Activated T-helper 1 cell treated with anti-CD3 and anti-CD28 coated beads, Interleukin-12 subunit alpha, Interleukin-12 subunit beta, Interleukin-2, Interleukin-4 antibody, amounts not matched to agents 30 ng/mL and 10 ng/mL and 1 ng/mL, durations not matched to agents 14 hours and 24 hours and 36 hours (primary cell): Measurements from ENCODE around the gene PRSS12. TPM values are rescaled to one million over a fixed set of nuclear protein-coding genes. Genes with fewer than 3 reads are reported as not detected.
"Not testable (repeated sequence)": the region's sequence is repeated elsewhere in the genome, so short reads cannot be mapped to it uniquely, and the experiment has no call there.

Source experiments
- DNase-seq: peaks from one replicate; pipeline ENCODE4 v3.0.0; 2021; ENCODE audit warnings: low spot score
- H3K27ac Mint-ChIP-seq: one replicate; pipeline ENCODE4 v1.8.0; 2021; ENCODE audit warnings: mild to moderate bottlenecking, mixed read lengths
- H3K27me3 Mint-ChIP-seq: one replicate; pipeline ENCODE4 v1.8.0; 2022; ENCODE audit warnings: mild to moderate bottlenecking, moderate library complexity, mixed read lengths; ENCODE audit not compliant: insufficient read depth
- H3K36me3 Mint-ChIP-seq: one replicate; pipeline ENCODE4 v1.8.0; 2021; ENCODE audit warnings: low read depth, mixed read lengths
- H3K4me1 Mint-ChIP-seq: one replicate; pipeline ENCODE4 v1.8.0; 2021; ENCODE audit warnings: low read depth, mixed read lengths
- H3K4me3 Mint-ChIP-seq: one replicate; pipeline ENCODE4 v1.8.0; 2021; ENCODE audit warnings: mild to moderate bottlenecking, moderate library complexity, mixed read lengths
- H3K9me3 Mint-ChIP-seq: one replicate; pipeline ENCODE4 v1.8.0; 2021; ENCODE audit warnings: mixed read lengths
- intact Hi-C: fragments of 100-400 bp; cut with micrococcal nuclease; formaldehyde crosslinking; loops from one replicate; pipeline ENCODE4 v1.15.1; 2024
- total RNA-seq: library from RNA; stranded (reverse); gene quantifications from 2 replicates; pipeline ENCODE4 v1.2.3, GENCODE V29; 2022

The PRSS12 gene
- not detected in 2 replicates for total RNA-seq

- H3K4me3 Mint-ChIP-seq = peak within 1 kb of the TSS; percentile 80
- peaks cover 57% of the 10 kb centered on the region for H3K27me3 Mint-ChIP-seq
- intact Hi-C loops = loop anchor here (1.0 kb wide), 1 partner anchor 72 kb away; no protein-coding TSS in a partner anchor
- no peaks in the 10 kb centered on the region for H3K9me3 Mint-ChIP-seq
- H3K4me1 Mint-ChIP-seq = peaks cover 16% of the 10 kb centered on the region
- H3K36me3 Mint-ChIP-seq = peaks cover 3% of the 10 kb centered on the region
- H3K27ac Mint-ChIP-seq = no peak within 1 kb of the TSS
- DNase-seq = peak; percentile 44
These were observed at the start of gene PRSS12 for GRCh38 chr4:118352843-118353533. TSS of gene PRSS12 (minus strand) at chr4:118353003. CDS start at chr4:118352720, 283 bp downstream.

GRCh38 chr4:118400356-118400755 lies 47.6 kb upstream of the PRSS12 start:
- Mint-ChIP-seq H3K4me3 (no peak overlapping the region), H3K27me3 (no peaks in the 10 kb centered on the region), H3K4me1 (no peaks in the 10 kb centered on the region), H3K27ac (no peak overlapping the region), H3K36me3 (no peaks in the 10 kb centered on the region), H3K9me3 (no peaks in the 10 kb centered on the region)
- intact Hi-C loops = no loop called here
- no peak for DNase-seq

DNA sequence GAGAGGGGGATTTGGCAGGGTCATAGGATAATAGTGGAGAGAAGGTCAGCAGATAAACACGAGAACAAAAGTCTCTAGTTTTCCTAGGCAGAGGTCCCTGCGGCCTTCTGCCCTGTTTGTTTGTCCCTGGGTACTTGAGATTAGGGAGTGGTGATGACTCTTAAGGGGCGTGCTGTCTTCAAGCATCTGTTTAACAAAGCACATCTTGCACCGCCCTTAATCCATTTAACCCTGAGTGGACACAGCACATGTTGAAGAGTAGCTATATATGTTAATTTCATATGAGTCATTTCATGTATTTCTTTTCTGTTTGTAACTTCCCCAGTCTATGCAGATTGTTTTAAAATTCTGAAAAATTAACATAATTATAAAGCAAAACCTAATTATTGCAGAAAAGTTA lies 47.1 kb upstream of the PRSS12 start:
- H3K9me3 Mint-ChIP-seq, H3K36me3 Mint-ChIP-seq, H3K27me3 Mint-ChIP-seq, H3K4me3 Mint-ChIP-seq, H3K4me1 Mint-ChIP-seq, intact Hi-C loops, H3K27ac Mint-ChIP-seq, DNase-seq: not testable (repeated sequence)

DNA sequence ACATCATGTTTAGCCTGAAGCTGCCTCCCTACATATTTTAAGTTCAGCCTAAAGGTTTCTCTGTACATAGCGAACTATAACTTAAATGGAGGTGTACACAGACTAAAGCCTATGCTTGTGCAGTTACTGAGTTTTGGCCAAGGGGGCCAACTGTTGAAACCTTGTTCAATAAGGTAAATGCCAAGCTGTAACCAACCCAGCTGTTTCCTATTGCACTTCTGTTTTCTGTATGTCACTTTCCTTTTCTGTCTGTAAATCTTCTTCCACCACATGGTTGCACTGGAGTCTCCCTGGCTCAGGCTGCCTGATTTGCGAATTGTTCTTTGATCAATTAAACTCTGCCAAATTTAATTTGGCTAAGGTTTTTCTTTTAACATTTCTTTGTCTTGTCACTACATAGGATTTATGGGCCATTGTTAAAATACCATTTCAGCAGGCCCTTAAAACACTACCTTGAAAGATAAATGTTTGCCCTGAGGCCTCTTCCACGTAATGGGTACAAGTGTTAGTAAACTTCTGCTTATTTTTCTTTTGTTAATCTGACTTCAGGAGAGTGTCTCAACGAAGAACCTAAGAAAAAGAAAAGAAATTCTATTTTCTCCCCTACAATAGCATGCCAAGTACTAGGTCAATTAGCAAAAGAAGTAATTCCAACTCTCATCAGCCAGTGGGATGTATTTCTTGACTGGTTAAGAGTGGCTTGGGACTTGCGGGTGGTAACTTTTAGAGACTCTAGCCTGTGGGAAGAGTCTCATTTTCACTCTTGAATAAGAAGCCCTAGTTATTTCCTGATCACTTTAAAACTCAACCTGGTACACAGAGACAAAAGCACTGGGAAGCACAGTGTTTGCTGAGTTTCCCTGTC lies 45.7 kb upstream of the PRSS12 start:
- H3K27me3 Mint-ChIP-seq = no peaks in the 10 kb centered on the region
- no peaks in the 10 kb centered on the region for H3K4me1 Mint-ChIP-seq
- intact Hi-C loops = no loop called here
- no peak for DNase-seq
- no peaks in the 10 kb centered on the region for H3K9me3 Mint-ChIP-seq
- H3K27ac Mint-ChIP-seq = no peak overlapping the region
- no peaks in the 10 kb centered on the region for H3K36me3 Mint-ChIP-seq
- H3K4me3 Mint-ChIP-seq = no peak overlapping the region

DNA sequence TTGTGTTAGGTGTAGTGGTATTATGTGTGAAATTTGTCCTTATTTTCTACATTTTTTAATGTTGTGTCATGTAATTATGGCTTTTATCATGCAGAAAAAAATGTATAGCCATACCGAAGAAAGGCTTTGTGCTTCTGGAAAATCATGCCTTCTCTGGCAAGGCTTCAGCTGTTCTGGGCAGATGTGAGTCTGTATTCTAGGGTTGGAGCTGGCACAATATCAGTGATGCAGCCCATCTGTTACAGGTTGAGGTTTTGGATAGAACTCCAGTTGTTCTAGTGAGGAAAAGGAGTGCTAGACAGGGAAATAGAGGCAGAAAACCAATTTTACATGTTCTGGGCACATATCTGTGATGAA lies 44.8 kb upstream of the PRSS12 start:
- Mint-ChIP-seq H3K27me3 (no peaks in the 10 kb centered on the region), H3K36me3 (no peaks in the 10 kb centered on the region), H3K9me3 (peaks cover 3% of the 10 kb centered on the region), H3K27ac (no peak overlapping the region), H3K4me1 (no peaks in the 10 kb centered on the region), H3K4me3 (no peak overlapping the region)
- DNase-seq = no peak
- intact Hi-C loops = no loop called here

DNA sequence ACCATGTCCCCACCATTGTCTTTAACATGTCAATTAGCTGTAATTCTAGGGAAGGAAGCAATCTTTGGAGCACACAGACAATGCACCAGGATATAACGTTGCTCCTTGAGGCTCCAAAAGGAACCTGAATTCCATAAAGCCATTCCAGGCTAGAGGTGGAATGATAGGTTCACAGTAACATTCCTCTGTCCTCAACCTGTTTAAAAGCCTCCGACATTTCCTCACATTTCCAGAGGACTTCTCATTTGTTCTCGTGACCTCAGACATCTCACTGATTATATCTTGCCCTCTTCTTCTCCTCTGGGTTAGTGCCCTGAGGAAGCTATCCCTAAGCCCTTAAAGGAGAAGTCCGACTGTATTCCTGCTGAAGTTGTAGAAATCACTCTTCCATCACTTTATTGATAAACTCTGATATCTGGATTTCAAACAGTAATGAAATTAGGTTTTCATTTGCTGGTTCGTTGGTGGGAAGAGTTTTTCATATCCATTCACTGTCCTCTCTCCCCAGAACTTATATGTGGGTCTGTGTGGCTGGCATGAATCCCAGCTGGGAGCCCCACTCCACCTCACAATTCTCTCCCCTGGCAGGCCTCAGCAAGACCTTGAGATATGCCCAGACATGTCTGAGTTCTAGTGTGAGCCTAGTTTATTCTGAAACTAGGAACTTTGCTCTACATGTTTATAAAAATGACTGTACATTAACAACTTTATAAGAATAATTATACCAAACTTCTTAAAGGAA lies 44.2 kb upstream of the PRSS12 start:
- intact Hi-C loops = no loop called here
- no peak overlapping the region for H3K27ac Mint-ChIP-seq
- H3K27me3 Mint-ChIP-seq = no peaks in the 10 kb centered on the region
- no peaks in the 10 kb centered on the region for H3K4me1 Mint-ChIP-seq
- no peaks in the 10 kb centered on the region for H3K36me3 Mint-ChIP-seq
- DNase-seq = no peak
- peaks cover 3% of the 10 kb centered on the region for H3K9me3 Mint-ChIP-seq
- H3K4me3 Mint-ChIP-seq = no peak overlapping the region

DNA sequence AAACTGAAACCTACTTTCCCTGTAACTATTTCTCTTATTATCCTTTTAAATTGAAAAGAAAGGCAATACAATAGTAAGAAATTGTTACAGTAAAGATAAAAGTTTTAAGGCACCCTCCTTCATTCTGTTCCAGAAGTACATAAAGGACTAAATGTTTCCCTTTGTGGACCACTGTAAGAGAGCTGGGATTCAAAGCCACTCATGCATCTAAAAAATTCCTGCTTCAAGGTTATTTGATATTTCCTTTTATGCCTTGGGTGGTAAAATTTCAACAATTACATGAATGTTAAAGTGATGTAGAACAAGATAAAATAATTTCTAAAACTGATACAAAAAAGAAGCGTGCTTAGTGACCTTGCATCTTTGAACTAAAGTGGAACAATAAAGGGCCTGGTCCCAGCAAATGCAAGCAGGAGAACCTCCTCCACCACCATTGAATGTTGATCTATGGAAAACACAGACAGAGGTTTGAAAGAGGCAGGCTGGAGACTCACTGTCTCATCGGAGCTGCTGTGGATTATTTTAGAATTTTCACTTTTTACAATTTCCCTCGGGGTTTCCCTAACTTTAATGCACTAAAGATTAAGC lies 42.3 kb upstream of the PRSS12 start:
- Mint-ChIP-seq H3K9me3 (peaks cover 3% of the 10 kb centered on the region), H3K27ac (no peak overlapping the region), H3K36me3 (no peaks in the 10 kb centered on the region), H3K4me1 (no peaks in the 10 kb centered on the region), H3K27me3 (no peaks in the 10 kb centered on the region), H3K4me3 (no peak overlapping the region)
- intact Hi-C loops = no loop called here
- DNase-seq = no peak

DNA sequence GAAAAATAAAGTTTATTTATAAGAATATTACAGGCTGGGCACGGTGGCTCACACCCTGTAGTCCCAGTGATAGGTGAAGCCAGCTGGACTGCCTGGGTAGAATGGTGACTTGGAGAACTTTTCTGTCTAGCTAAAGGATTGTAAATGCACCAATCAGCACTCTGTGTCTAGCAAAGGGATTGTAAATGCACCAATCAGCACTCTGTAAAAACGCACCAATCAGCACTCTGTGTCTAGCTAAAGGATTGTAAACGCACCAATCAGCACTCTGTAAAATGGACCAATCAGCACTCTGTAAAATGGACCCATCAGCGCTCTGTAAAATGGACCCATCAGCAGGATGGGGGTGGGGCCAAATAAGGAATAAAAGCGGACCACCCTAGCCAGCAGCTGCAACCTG lies 39.7 kb upstream of the PRSS12 start:
- H3K27me3 Mint-ChIP-seq, DNase-seq: not testable (repeated sequence)

DNA sequence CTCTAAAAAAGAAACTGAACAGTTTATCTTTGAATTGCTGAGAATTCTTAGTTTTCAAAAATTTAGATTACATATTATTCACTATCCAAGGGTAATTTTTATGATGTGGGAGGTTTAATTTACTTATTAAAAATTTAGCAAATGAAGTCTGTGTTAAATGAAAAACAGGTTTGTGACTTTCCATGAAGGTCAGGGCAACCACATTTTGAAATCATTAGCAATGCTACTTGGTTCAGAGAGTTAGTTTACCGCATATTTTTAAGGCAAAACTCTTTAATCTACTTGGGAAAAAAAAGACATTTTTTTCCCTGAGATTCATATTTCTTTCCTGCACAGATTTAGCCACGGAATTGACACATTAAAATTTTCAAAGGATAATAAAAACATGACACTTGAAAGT lies 37.3 kb upstream of the PRSS12 start:
- Mint-ChIP-seq H3K27me3 (no peaks in the 10 kb centered on the region), H3K4me3 (no peak overlapping the region), H3K4me1 (no peaks in the 10 kb centered on the region), H3K27ac (no peak overlapping the region), H3K36me3 (no peaks in the 10 kb centered on the region), H3K9me3 (peaks cover 9% of the 10 kb centered on the region)
- no peak for DNase-seq
- intact Hi-C loops = no loop called here

More for the DNA sequence above, 39.7 kb upstream of the PRSS12 start:
- intact Hi-C loops, H3K27ac Mint-ChIP-seq, H3K4me1 Mint-ChIP-seq, H3K36me3 Mint-ChIP-seq, H3K4me3 Mint-ChIP-seq, H3K9me3 Mint-ChIP-seq: not testable (repeated sequence)

DNA sequence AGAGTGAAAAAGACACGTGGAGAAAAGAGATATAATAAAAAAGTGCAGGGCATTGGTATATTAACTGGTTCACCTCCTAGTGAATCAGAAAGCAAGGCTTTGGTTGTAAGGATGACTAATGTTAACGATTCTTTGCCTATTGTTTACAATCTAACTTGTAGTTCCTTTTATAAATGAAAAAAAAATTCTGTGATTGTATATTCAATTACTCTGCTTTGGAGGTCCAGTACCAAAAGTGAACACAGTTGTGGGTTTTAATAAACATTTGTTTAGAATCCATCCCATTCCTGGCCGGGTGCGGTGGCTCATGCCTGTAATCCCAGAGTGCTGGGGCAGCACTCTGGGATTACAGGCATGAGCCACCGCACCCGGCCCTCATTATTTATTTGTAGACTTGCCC lies 36.9 kb upstream of the PRSS12 start:
- Mint-ChIP-seq H3K27ac (no peak overlapping the region), H3K36me3 (no peaks in the 10 kb centered on the region), H3K9me3 (peaks cover 9% of the 10 kb centered on the region), H3K27me3 (no peaks in the 10 kb centered on the region), H3K4me3 (no peak overlapping the region), H3K4me1 (no peaks in the 10 kb centered on the region)
- DNase-seq = no peak
- intact Hi-C loops = no loop called here

- intact Hi-C loops = no loop called here
- Mint-ChIP-seq H3K4me1 (no peaks in the 10 kb centered on the region), H3K36me3 (no peaks in the 10 kb centered on the region), H3K9me3 (peaks cover 9% of the 10 kb centered on the region), H3K4me3 (no peak overlapping the region), H3K27ac (no peak overlapping the region), H3K27me3 (no peaks in the 10 kb centered on the region)
- no peak for DNase-seq
These were observed 35.8 kb upstream of the PRSS12 start for GRCh38 chr4:118388606-118389005.

DNA sequence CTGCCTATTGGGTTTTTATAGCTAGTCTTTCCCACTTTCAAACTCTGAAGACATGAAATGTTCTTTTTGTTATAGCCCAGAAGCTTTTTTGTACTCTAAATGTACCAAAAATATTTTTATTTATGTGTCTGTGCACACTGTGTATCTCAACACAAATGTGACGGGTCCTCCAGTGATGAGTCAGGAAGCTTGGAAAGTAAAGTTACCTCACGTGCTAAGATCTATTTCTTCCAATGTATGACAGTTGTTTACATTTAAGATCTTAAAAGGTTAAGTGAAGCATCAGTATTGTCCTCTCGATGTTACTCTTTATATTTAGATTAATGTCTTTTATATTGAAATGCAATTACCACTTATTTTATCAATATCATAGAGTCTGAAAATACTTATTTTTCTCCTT lies 29.1 kb upstream of the PRSS12 start:
- H3K9me3 Mint-ChIP-seq = peaks cover 6% of the 10 kb centered on the region
- peaks cover 3% of the 10 kb centered on the region for H3K27me3 Mint-ChIP-seq
- no peak for DNase-seq
- H3K27ac Mint-ChIP-seq = no peak overlapping the region
- intact Hi-C loops = no loop called here
- H3K4me3 Mint-ChIP-seq = no peak overlapping the region
- no peaks in the 10 kb centered on the region for H3K36me3 Mint-ChIP-seq
- H3K4me1 Mint-ChIP-seq = no peaks in the 10 kb centered on the region
